Activated CD4-positive, alpha-beta memory T cell treated with anti-CD3 and anti-CD28 coated beads, Interleukin-2, amount 10 ng/mL, durations not matched to agents 7 days and 5 days (primary cell): ENCODE data around the gene UBASH3B. TPM values are rescaled to one million over a fixed set of nuclear protein-coding genes. Genes with fewer than 3 reads are reported as not detected.
"Not testable (repeated sequence)": the region's sequence is repeated elsewhere in the genome, so short reads cannot be mapped to it uniquely, and the experiment has no call there.

Experiments used
- CTCF ChIA-PET: fragments of 350-600 bp; sonication (Branson Sonifier 250); formaldehyde crosslinking; loops from one replicate; lab custom pipeline; 2021; ENCODE audit warnings: antibody characterized with exemption, inconsistent platforms; lab: Charles Lee
- POLR2A ChIA-PET: fragments of 350-600 bp; sonication (Branson Sonifier 250); formaldehyde crosslinking; loops from one replicate; lab custom pipeline; 2021; ENCODE audit warnings: antibody characterized with exemption; lab: Charles Lee
- DNase-seq: peaks from one replicate; pipeline ENCODE4 v3.0.0-alpha.2; 2020
- H3K27ac Mint-ChIP-seq: one replicate; pipeline ENCODE4 v1.8.0; 2021; ENCODE audit warnings: mild to moderate bottlenecking, mixed read lengths
- H3K27me3 Mint-ChIP-seq: one replicate; pipeline ENCODE4 v1.8.0; 2021; ENCODE audit warnings: mixed read lengths
- H3K36me3 Mint-ChIP-seq: one replicate; pipeline ENCODE4 v1.8.0; 2021; ENCODE audit warnings: low read depth, mixed read lengths
- H3K4me1 Mint-ChIP-seq: one replicate; pipeline ENCODE4 v1.8.0; 2021; ENCODE audit warnings: mixed read lengths
- H3K4me3 Mint-ChIP-seq: one replicate; pipeline ENCODE4 v1.8.0; 2021; ENCODE audit warnings: mild to moderate bottlenecking, mixed read lengths
- H3K9me3 Mint-ChIP-seq: one replicate; pipeline ENCODE4 v1.8.0; 2021; ENCODE audit warnings: mixed read lengths
- total RNA-seq, 2 experiments: library from RNA; stranded (reverse); gene quantifications; one replicate each; pipeline ENCODE4 v1.2.3, GENCODE V29; 2021

Gene UBASH3B
- total RNA-seq, 2 experiments from 2014 or later = 18.4 to 20.9 TPM

GRCh38 chr11:122813894-122814270 lies 158.4 kb downstream of the UBASH3B start:
- CTCF ChIA-PET = interaction anchor here (1.5 to 3.0 kb wide), 3 partner anchors 17 to 185 kb away, joined by 4 to 21 read pairs (median 5); no protein-coding TSS in a partner anchor
- H3K9me3 Mint-ChIP-seq = no peaks in the 10 kb centered on the region
- no peaks in the 10 kb centered on the region for H3K36me3 Mint-ChIP-seq
- no peak for DNase-seq
- no peaks in the 10 kb centered on the region for H3K4me1 Mint-ChIP-seq
- no peak overlapping the region for H3K27ac Mint-ChIP-seq
- H3K4me3 Mint-ChIP-seq = no peak overlapping the region
- H3K27me3 Mint-ChIP-seq = no peaks in the 10 kb centered on the region
- POLR2A ChIA-PET = no interaction called here

DNA sequence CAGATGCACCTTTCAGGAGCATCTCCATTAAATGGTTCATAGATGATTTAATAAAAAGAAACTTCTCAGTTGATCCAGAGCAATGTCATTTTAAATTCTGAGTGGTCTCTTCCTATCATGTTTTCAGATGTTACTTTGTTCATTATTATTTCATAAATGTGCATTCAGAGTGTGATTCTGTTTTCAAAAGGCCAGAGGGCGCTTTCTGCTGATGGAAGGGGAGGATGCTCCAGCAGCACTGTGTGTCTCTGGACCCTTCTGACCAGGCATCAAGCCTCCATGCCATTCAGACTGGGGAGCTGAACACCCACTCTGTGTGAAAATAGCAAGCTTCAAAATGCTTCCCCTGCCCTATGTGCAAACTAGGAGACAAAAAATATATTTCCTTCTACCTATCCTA lies 158.9 kb downstream of the UBASH3B start:
- Mint-ChIP-seq H3K27ac (no peak overlapping the region), H3K36me3 (no peaks in the 10 kb centered on the region), H3K4me1 (no peaks in the 10 kb centered on the region), H3K4me3 (no peak overlapping the region), H3K9me3 (peaks cover 2% of the 10 kb centered on the region), H3K27me3 (peaks cover 1% of the 10 kb centered on the region)
- POLR2A ChIA-PET = no interaction called here
- no peak for DNase-seq
- CTCF ChIA-PET = interaction anchor here (3.0 kb wide), 1 partner anchor 38 kb away, joined by 21 read pairs; no protein-coding TSS in a partner anchor

- ChIA-PET POLR2A (no interaction called here), CTCF (no interaction called here)
- no peaks in the 10 kb centered on the region for H3K4me1 Mint-ChIP-seq
- peaks cover 1% of the 10 kb centered on the region for H3K27me3 Mint-ChIP-seq
- no peak for DNase-seq
- H3K4me3 Mint-ChIP-seq = no peak overlapping the region
- H3K9me3 Mint-ChIP-seq = peaks cover 10% of the 10 kb centered on the region
- no peaks in the 10 kb centered on the region for H3K36me3 Mint-ChIP-seq
- no peak overlapping the region for H3K27ac Mint-ChIP-seq
These were observed 160.4 kb downstream of the UBASH3B start for GRCh38 chr11:122815900-122816299.

DNA sequence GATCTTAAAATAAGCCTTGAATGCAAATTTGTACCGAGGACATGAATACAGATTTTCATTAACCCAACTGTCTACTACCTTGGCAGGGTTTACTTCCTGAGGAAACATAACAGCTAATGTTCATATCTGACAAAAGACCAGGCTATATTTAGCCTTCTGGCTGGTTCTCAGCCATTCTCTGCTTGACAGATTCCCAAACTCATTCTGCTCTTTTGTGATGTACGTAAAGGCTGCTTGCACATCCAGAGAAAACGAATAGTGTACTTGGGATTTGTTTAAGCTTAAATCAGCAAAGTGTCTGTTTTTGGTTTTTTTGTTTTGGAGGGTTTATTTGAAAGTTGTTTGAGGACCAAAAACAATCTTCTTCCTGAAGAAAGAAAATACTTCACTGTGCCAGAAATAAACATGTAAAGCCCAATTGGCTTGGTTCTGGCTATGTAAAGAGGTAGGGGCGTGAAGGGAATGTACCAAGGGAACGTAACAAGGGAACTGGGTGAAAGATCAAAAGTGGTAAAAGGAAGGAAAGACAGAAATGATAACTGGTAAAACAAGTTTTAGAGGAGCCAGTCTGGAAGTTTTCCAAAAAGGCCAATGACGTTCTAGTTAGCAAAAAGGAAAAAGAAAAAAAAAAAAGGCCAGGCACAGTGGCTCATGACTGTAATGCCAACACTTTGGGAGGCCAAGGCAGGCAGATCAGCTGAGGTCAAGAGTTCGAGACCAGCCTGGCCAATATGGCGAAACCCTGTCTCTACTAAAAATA lies 161.4 kb downstream of the UBASH3B start:
- CTCF ChIA-PET = no interaction called here
- Mint-ChIP-seq H3K36me3 (no peaks in the 10 kb centered on the region), H3K4me3 (no peak overlapping the region), H3K4me1 (no peaks in the 10 kb centered on the region), H3K9me3 (peaks cover 10% of the 10 kb centered on the region), H3K27ac (no peak overlapping the region), H3K27me3 (peaks cover 1% of the 10 kb centered on the region)
- POLR2A ChIA-PET = no interaction called here
- no peak for DNase-seq

DNA sequence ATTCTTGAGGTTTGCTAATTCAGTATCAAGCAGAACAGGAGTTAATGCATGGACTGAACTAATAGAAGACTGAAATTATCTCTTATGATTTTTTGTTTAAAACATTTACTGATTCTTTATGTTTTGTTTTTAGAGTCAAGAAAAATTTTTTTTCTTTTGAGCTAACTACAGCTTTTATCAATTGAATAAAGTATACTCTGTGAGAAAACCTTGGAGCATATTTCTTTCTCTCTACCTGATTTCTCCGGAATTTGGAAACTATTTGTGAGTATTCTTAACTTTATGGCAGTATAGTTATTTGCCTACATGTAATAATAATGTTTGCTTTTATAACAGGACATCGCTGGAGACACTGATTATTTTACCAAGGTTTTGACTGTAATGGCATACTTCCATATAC lies 164.6 kb downstream of the UBASH3B start:
- H3K27ac Mint-ChIP-seq = no peak overlapping the region
- peaks cover 5% of the 10 kb centered on the region for H3K27me3 Mint-ChIP-seq
- POLR2A ChIA-PET = no interaction called here
- peaks cover 15% of the 10 kb centered on the region for H3K9me3 Mint-ChIP-seq
- CTCF ChIA-PET = interaction anchor here (0.7 kb wide), 1 partner anchor 14 kb away, joined by 3 read pairs; no protein-coding TSS in a partner anchor
- peaks cover 3% of the 10 kb centered on the region for H3K4me1 Mint-ChIP-seq
- no peak overlapping the region for H3K4me3 Mint-ChIP-seq
- no peak for DNase-seq
- no peaks in the 10 kb centered on the region for H3K36me3 Mint-ChIP-seq

DNA sequence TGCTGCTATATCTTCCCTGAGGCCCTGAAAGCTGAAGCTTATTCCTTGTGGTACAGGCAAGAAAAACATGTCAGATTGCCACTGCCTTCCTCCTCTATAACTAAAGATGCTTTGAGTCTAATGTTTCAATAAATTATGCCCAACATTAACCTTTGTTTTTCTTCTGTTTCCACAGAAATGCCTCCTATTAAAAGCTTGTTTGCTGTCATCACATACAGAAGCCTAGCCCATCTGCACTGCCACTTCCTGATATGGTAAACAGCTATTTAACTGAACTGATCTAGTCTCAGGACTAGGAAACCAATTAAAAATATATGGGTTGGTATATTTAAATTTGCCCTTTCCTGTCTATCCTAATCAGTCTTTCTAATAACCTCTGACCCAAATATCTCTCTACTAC lies 165.6 kb downstream of the UBASH3B start:
- H3K27me3 Mint-ChIP-seq = peaks cover 6% of the 10 kb centered on the region
- no peak overlapping the region for H3K27ac Mint-ChIP-seq
- no peak overlapping the region for H3K4me3 Mint-ChIP-seq
- CTCF ChIA-PET = interaction anchor here (1.4 to 1.5 kb wide), 2 partner anchors 32 to 33 kb away, joined by 4 to 6 read pairs; no protein-coding TSS in a partner anchor
- H3K36me3 Mint-ChIP-seq = no peaks in the 10 kb centered on the region
- POLR2A ChIA-PET = no interaction called here
- H3K9me3 Mint-ChIP-seq = peaks cover 19% of the 10 kb centered on the region
- peaks cover 3% of the 10 kb centered on the region for H3K4me1 Mint-ChIP-seq
- no peak for DNase-seq

DNA sequence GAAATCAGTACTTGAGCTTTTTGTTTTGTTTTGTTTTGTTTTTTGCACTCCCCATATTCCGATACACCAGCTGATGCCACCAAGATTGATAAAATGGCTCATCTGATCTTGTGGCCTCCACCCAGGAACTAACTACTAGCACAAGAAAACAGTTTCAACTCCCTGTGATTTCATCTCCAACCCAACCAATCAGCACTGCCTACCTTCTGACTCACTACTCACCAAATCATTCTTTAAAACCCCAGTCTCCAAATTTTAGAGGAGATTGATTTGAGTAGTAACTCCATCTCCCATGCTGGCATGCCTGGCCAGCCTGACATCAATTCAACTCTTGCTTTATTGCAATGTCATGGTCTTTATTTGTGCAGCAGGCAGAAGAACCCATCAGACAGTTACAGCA lies 166.7 kb downstream of the UBASH3B start:
- DNase-seq = no peak
- no peak overlapping the region for H3K27ac Mint-ChIP-seq
- H3K4me3 Mint-ChIP-seq = no peak overlapping the region
- H3K9me3 Mint-ChIP-seq = peaks cover 19% of the 10 kb centered on the region
- peaks cover 3% of the 10 kb centered on the region for H3K4me1 Mint-ChIP-seq
- ChIA-PET CTCF (interaction anchor here (1.5 kb wide), 1 partner anchor 31 kb away, joined by 6 read pairs; no protein-coding TSS in a partner anchor), POLR2A (no interaction called here)
- no peaks in the 10 kb centered on the region for H3K36me3 Mint-ChIP-seq
- H3K27me3 Mint-ChIP-seq = peaks cover 6% of the 10 kb centered on the region

DNA sequence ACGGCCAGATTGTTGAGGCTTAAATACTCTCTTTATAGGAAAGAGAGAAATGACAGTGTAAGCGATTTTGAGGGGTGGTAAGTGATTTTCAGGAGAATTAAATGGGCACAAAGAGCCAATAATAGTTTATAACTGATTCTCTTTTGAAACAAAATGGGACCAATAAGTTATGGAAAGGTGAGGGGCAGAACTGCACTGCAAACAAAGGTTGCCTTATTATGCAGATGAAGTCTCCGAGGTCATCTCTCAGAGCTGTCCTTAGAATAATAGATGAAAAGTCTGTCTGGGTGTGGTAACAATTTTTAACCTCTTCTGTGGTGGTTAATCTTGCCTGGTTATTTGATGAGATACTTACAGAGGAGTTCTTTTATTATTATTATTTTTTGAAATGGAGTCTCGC lies 168.0 kb downstream of the UBASH3B start:
- Mint-ChIP-seq H3K36me3 (no peaks in the 10 kb centered on the region), H3K4me3 (no peak overlapping the region), H3K27me3 (peaks cover 6% of the 10 kb centered on the region), H3K27ac (no peak overlapping the region), H3K9me3 (peaks cover 19% of the 10 kb centered on the region), H3K4me1 (peaks cover 3% of the 10 kb centered on the region)
- DNase-seq = no peak
- ChIA-PET POLR2A (no interaction called here), CTCF (no interaction called here)

DNA sequence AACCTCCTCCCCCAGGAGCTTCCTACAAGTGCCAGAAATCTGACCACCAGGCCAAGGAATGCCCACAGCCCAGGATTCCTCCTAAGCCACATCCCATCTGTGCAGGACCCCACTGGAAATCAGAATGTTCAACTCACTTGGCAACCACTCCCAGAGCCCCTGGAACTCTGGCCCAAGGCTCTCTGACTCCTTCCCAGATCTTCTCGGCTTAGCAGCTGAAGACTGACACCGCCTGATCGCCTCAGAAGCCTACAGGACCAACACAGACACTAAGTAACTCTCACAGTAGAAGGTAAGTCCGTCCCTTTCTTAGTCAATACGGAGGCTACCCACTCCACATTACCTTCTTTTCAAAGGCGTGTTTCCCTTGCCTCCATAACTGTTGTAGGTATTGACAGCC lies 173.8 kb downstream of the UBASH3B start:
- H3K27me3 Mint-ChIP-seq, POLR2A ChIA-PET, H3K4me1 Mint-ChIP-seq, H3K4me3 Mint-ChIP-seq, H3K9me3 Mint-ChIP-seq, DNase-seq, H3K27ac Mint-ChIP-seq, CTCF ChIA-PET, H3K36me3 Mint-ChIP-seq: not testable (repeated sequence)

- H3K27me3 Mint-ChIP-seq, H3K36me3 Mint-ChIP-seq, H3K4me3 Mint-ChIP-seq, H3K9me3 Mint-ChIP-seq, DNase-seq, POLR2A ChIA-PET, H3K4me1 Mint-ChIP-seq, H3K27ac Mint-ChIP-seq: not testable (repeated sequence)
- CTCF ChIA-PET = interaction anchor here (0.7 to 1.6 kb wide), 2 partner anchors 158 to 189 kb away, joined by 3 read pairs; no protein-coding TSS in a partner anchor
These were observed 176.8 kb downstream of the UBASH3B start for GRCh38 chr11:122832297-122832696.

- Mint-ChIP-seq H3K36me3 (no peaks in the 10 kb centered on the region), H3K4me3 (no peak overlapping the region), H3K27ac (no peak overlapping the region), H3K9me3 (no peaks in the 10 kb centered on the region), H3K4me1 (no peaks in the 10 kb centered on the region), H3K27me3 (peaks cover 8% of the 10 kb centered on the region)
- no peak for DNase-seq
- CTCF ChIA-PET = interaction anchor here (0.7 to 2.0 kb wide), 4 partner anchors 20 to 188 kb away, joined by 3 to 5 read pairs (median 3); no protein-coding TSS in a partner anchor
- POLR2A ChIA-PET = no interaction called here
These were observed 177.4 kb downstream of the UBASH3B start for GRCh38 chr11:122832721-122833470.

GRCh38 chr11:122833846-122834464 lies 178.4 kb downstream of the UBASH3B start:
- Mint-ChIP-seq H3K4me3 (no peak overlapping the region), H3K27me3 (peaks cover 11% of the 10 kb centered on the region), H3K36me3 (no peaks in the 10 kb centered on the region), H3K4me1 (no peaks in the 10 kb centered on the region), H3K27ac (no peak overlapping the region), H3K9me3 (no peaks in the 10 kb centered on the region)
- POLR2A ChIA-PET = no interaction called here
- DNase-seq = no peak
- CTCF ChIA-PET = interaction anchor here (0.8 to 2.0 kb wide), 3 partner anchors 14 to 38 kb away, joined by 3 to 5 read pairs (median 3); no protein-coding TSS in a partner anchor

GRCh38 chr11:122836916-122837315 lies 181.4 kb downstream of the UBASH3B start:
- H3K4me3 Mint-ChIP-seq = no peak overlapping the region
- CTCF ChIA-PET = interaction anchor here (2.0 kb wide), 1 partner anchor 17 kb away, joined by 10 read pairs; no protein-coding TSS in a partner anchor
- H3K36me3 Mint-ChIP-seq = no peaks in the 10 kb centered on the region
- no peak for DNase-seq
- H3K27me3 Mint-ChIP-seq = peaks cover 11% of the 10 kb centered on the region
- H3K4me1 Mint-ChIP-seq = no peaks in the 10 kb centered on the region
- H3K27ac Mint-ChIP-seq = no peak overlapping the region
- POLR2A ChIA-PET = no interaction called here
- no peaks in the 10 kb centered on the region for H3K9me3 Mint-ChIP-seq
